ENCODE data around the gene MYLK. TPM values are rescaled to one million over a fixed set of nuclear protein-coding genes. Genes with fewer than 3 reads are reported as not detected.

Gene MYLK
- total and polyA plus RNA-seq, 9 of the 15 experiments (the other 6 are each of a cell fraction or from before 2014, with no cell fraction given), result 0.11 to 0.53 (median 0.18) TPM; not detected in 2

DNA sequence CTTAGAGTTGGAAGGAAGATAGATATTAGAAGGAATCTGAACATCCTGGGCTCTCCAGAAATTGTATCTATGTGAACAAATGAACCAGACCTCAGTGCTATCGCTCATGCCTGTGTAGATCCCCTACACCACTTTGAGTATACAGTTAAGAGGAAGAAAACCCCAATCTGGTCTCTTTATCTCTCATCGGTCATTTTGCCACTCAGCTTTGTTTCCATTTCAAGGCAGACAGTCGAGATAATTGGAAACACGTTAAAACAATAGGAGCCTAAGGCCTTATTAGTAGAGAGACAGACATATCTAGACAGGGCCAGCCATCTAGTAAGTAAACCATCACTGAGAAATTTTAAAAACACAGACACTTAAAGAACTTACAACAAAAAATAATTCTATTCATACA, 101.6 kb downstream of the MYLK start:
- H3K9me3 ChIP-seq (replicated peaks; ENCODE audit: control insufficient read depth, insufficient read depth, low read depth, low read length), result no peaks in the 10 kb centered on the region
- no peaks in the 10 kb centered on the region for H3K4me1 ChIP-seq (replicated peaks in 1 of 2; ENCODE audit: control insufficient read depth in 2 of 2, insufficient read depth in 2 of 2, low read length in 2 of 2)
- no peak overlapping the region for H2AFZ ChIP-seq (ENCODE audit: low read depth, low read length)
- CTCF ChIA-PET (ENCODE audit: low intra/inter-chr PET ratio), result no interaction called here
- in situ Hi-C loops (cut with MboI) (no loop called here), intact Hi-C loops (cut with micrococcal nuclease) (no loop called here)
- 0% methylated on average over 4 of the region's 4 CpGs for WGBS (ENCODE audit: insufficient coverage, low coverage, missing lambda C conversion rate)
- POLR2A ChIA-PET, result no interaction called here
- DNase-seq (ENCODE audit: extremely low read depth in 1 of 4, low spot score in 3 of 4) (no peak), FAIRE-seq (no peak), ATAC-seq (no peak)
- no peak overlapping the region for H3K9ac ChIP-seq (ENCODE audit: insufficient read depth in 1 of 2, low read depth in 2 of 2, low read length in 2 of 2)
- H3K27me3 ChIP-seq (ENCODE audit: control insufficient read depth in 2 of 2, insufficient read depth in 2 of 2, low read length in 2 of 2), result peaks cover 0 to 21% of the 10 kb centered on the region in 2 experiments; a peak in 2 of 5 replicates
- no peak overlapping the region for H3K27ac ChIP-seq (ENCODE audit: extremely low read depth, low read depth, low read length)
- H3K4me2 ChIP-seq (ENCODE audit: insufficient read depth, low read length), result no peak overlapping the region
- no peaks in the 10 kb centered on the region for H3K79me2 ChIP-seq (ENCODE audit: control insufficient read depth, insufficient read depth, low read length)
- BruUV-seq (replicated peaks), result no TSS peak
- H3K36me3 ChIP-seq (ENCODE audit: control insufficient read depth, insufficient read depth, low read length), result no peaks in the 10 kb centered on the region
- no peaks in the 10 kb centered on the region for H3K9me1 ChIP-seq (ENCODE audit: control insufficient read depth, insufficient read depth, low read length)
- H4K20me1 ChIP-seq (replicated peaks; ENCODE audit: control insufficient read depth, insufficient read depth, low read length), result no peaks in the 10 kb centered on the region
- H3K4me3 ChIP-seq, result no peak overlapping the region
- TF ChIP-seq, protein P1, sequence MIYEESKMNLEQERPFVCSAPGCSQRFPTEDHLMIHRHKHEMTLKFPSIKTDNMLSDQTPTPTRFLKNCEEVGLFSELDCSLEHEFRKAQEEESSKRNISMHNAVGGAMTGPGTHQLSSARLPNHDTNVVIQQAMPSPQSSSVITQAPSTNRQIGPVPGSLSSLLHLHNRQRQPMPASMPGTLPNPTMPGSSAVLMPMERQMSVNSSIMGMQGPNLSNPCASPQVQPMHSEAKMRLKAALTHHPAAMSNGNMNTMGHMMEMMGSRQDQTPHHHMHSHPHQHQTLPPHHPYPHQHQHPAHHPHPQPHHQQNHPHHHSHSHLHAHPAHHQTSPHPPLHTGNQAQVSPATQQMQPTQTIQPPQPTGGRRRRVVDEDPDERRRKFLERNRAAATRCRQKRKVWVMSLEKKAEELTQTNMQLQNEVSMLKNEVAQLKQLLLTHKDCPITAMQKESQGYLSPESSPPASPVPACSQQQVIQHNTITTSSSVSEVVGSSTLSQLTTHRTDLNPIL (CRISPR knock-in tag; IDR thresholded peaks at IDR 0.05), result no peak
- TF ChIP-seq ADNP (tag; IDR thresholded peaks at IDR 0.05) (no peak), GTF2E2 (tag; IDR thresholded peaks at IDR 0.05) (no peak), ZNF586 (CRISPR knock-in tag; conservative IDR thresholded peaks at IDR 0.05) (no peak), ZNF324 (CRISPR knock-in tag; IDR thresholded peaks at IDR 0.05) (no peak), RBBP5 (IDR thresholded peaks at IDR 0.05; ENCODE audit: borderline replicate concordance, insufficient read depth, low read length, poor library complexity, severe bottlenecking) (no peak)
- TF ChIP-seq, protein P2, sequence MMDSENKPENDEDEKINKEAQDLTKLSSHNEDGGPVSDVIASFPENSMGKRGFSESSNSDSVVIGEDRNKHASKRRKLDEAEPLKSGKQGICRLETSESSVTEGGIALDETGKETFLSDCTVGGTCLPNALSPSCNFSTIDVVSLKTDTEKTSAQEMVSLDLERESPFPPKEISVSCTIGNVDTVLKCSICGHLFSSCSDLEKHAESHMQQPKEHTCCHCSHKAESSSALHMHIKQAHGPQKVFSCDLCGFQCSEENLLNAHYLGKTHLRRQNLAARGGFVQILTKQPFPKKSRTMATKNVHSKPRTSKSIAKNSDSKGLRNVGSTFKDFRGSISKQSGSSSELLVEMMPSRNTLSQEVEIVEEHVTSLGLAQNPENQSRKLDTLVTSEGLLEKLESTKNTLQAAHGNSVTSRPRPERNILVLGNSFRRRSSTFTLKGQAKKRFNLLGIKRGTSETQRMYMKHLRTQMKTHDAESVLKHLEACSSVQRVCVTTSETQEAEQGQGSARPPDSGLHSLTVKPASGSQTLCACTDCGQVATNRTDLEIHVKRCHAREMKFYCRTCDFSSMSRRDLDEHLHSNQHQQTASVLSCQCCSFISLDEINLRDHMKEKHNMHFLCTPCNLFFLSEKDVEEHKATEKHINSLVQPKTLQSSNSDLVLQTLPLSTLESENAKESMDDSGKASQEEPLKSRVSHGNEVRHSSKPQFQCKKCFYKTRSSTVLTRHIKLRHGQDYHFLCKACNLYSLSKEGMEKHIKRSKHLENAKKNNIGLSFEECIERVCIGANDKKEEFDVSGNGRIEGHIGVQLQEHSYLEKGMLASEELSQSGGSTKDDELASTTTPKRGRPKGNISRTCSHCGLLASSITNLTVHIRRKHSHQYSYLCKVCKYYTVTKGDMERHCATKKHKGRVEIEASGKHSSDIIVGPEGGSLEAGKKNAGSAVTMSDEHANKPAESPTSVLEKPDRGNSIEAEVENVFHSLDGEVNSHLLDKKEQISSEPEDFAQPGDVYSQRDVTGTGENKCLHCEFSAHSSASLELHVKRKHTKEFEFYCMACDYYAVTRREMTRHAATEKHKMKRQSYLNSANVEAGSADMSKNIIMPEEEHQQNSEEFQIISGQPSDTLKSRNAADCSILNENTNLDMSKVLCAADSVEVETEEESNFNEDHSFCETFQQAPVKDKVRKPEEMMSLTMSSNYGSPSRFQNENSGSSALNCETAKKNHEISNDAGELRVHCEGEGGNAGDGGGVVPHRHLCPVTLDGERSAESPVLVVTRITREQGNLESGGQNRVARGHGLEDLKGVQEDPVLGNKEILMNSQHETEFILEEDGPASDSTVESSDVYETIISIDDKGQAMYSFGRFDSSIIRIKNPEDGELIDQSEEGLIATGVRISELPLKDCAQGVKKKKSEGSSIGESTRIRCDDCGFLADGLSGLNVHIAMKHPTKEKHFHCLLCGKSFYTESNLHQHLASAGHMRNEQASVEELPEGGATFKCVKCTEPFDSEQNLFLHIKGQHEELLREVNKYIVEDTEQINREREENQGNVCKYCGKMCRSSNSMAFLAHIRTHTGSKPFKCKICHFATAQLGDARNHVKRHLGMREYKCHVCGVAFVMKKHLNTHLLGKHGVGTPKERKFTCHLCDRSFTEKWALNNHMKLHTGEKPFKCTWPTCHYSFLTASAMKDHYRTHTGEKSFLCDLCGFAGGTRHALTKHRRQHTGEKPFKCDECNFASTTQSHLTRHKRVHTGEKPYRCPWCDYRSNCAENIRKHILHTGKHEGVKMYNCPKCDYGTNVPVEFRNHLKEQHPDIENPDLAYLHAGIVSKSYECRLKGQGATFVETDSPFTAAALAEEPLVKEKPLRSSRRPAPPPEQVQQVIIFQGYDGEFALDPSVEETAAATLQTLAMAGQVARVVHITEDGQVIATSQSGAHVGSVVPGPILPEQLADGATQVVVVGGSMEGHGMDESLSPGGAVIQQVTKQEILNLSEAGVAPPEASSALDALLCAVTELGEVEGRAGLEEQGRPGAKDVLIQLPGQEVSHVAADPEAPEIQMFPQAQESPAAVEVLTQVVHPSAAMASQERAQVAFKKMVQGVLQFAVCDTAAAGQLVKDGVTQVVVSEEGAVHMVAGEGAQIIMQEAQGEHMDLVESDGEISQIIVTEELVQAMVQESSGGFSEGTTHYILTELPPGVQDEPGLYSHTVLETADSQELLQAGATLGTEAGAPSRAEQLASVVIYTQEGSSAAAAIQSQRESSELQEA (IDR thresholded peaks at IDR 0.05; ENCODE audit: low read depth), result no peak
- TF ChIP-seq, protein P3, sequence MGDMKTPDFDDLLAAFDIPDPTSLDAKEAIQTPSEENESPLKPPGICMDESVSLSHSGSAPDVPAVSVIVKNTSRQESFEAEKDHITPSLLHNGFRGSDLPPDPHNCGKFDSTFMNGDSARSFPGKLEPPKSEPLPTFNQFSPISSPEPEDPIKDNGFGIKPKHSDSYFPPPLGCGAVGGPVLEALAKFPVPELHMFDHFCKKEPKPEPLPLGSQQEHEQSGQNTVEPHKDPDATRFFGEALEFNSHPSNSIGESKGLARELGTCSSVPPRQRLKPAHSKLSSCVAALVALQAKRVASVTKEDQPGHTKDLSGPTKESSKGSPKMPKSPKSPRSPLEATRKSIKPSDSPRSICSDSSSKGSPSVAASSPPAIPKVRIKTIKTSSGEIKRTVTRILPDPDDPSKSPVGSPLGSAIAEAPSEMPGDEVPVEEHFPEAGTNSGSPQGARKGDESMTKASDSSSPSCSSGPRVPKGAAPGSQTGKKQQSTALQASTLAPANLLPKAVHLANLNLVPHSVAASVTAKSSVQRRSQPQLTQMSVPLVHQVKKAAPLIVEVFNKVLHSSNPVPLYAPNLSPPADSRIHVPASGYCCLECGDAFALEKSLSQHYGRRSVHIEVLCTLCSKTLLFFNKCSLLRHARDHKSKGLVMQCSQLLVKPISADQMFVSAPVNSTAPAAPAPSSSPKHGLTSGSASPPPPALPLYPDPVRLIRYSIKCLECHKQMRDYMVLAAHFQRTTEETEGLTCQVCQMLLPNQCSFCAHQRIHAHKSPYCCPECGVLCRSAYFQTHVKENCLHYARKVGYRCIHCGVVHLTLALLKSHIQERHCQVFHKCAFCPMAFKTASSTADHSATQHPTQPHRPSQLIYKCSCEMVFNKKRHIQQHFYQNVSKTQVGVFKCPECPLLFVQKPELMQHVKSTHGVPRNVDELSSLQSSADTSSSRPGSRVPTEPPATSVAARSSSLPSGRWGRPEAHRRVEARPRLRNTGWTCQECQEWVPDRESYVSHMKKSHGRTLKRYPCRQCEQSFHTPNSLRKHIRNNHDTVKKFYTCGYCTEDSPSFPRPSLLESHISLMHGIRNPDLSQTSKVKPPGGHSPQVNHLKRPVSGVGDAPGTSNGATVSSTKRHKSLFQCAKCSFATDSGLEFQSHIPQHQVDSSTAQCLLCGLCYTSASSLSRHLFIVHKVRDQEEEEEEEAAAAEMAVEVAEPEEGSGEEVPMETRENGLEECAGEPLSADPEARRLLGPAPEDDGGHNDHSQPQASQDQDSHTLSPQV (IDR thresholded peaks at IDR 0.05), result no peak

Data from K562 (cell line).